Effector memory CD8-positive, alpha-beta T cell (primary cell): ENCODE data around the gene TTC33.
"Not testable (repeated sequence)": the region's sequence is repeated elsewhere in the genome, so short reads cannot be mapped to it uniquely, and the experiment has no call there.

Experiments used
- ATAC-seq: fragments of 150-1000 bp; cut with Tn5 transposase; replicated peaks from 2 replicates; pipeline ENCODE4 v1.10.0; 2021; ENCODE audit warnings: mild to moderate bottlenecking, moderate library complexity
- DNase-seq, 3 experiments: peaks; one replicate each; pipeline ENCODE4 v3.0.0; 2021
- H3K27ac Mint-ChIP-seq, 2 donors: one replicate each; pipeline ENCODE4 v1.8.0; 2022; ENCODE audit warnings: mild to moderate bottlenecking in 2 of 2, mixed read lengths in 2 of 2, moderate library complexity in 2 of 2
- H3K27me3 Mint-ChIP-seq, 2 donors: one replicate each; pipeline ENCODE4 v1.8.0; 2022; ENCODE audit warnings: mixed read lengths in 2 of 2
- H3K36me3 Mint-ChIP-seq: one replicate; pipeline ENCODE4 v1.8.0; 2022; ENCODE audit warnings: mild to moderate bottlenecking, moderate library complexity, mixed read lengths; ENCODE audit not compliant: insufficient read depth
- H3K4me1 Mint-ChIP-seq, 2 donors: one replicate each; pipeline ENCODE4 v1.8.0; 2022; ENCODE audit warnings: low read depth in 2 of 2, mixed read lengths in 2 of 2
- H3K4me3 Mint-ChIP-seq, 2 donors: one replicate each; pipeline ENCODE4 v1.8.0; 2022; ENCODE audit warnings: mild to moderate bottlenecking in 2 of 2, mixed read lengths in 2 of 2, moderate library complexity in 2 of 2
- H3K9me3 Mint-ChIP-seq, 2 donors: one replicate each; pipeline ENCODE4 v1.8.0; 2022; ENCODE audit warnings: mixed read lengths in 2 of 2

The TTC33 gene

DNA sequence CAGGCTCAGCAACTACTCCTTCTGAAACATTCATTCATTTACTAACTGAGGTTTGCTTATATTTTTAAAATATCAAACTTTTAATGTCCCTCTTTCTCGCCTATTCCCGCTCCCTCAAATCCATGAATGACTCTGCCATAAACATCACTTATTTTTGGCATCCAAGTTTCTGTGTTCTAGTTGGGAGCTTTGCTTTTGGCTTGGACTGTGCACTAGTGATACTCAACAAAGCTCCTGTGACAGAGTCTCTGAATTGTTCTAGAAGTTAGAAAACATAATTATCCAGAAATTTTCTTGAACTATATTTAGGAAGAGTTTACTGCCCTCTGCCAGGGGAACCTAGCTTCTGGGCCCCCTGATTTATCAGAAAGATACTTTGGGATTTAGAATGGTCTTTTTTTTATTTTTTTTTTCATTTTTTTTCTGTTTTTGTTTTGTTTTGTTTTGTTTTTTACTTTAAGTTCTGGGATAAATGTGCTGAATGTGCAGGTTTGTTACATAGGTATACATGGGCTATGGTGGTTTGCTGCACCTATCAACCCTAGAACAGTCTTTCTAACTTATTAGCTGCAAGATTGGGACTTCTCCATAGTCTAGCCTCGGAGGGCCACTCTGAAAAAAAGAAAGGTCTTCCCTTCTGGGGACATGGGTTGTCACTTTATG, 140.7 kb downstream of the TTC33 start:
- peaks cover 6 to 9% of the 10 kb centered on the region in 2 donors for H3K4me1 Mint-ChIP-seq
- H3K27ac Mint-ChIP-seq: peak overlapping the region in 1 of 2 donors; percentile 88
- H3K9me3 Mint-ChIP-seq: peaks cover 0 to 2% of the 10 kb centered on the region in 2 donors
- DNase-seq: no peak
- no peak for ATAC-seq
- peak overlapping the region; percentile 2 to 62 for H3K4me3 Mint-ChIP-seq
- no peaks in the 10 kb centered on the region for H3K27me3 Mint-ChIP-seq
- no peaks in the 10 kb centered on the region for H3K36me3 Mint-ChIP-seq

DNA sequence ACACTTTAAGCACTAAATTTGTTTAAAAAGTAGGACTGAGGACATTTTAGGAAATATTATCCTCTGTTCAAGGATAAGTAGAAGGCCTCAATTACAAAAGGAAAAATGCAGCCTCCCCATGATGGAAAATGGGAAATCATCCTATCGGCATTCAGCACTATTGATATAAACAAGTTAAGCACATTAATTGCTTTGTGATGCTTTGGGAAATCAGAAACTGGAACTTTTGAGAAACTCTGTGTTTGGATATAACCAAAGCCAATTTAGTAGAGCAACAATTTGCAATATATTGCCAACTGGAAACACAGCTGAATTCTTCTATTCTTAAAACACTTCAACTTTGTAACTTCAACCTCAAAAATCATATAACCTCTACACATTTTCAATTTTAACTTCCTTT, 141.3 kb downstream of the TTC33 start:
- no peak for DNase-seq
- peaks cover 6 to 9% of the 10 kb centered on the region in 2 donors for H3K4me1 Mint-ChIP-seq
- H3K36me3 Mint-ChIP-seq: no peaks in the 10 kb centered on the region
- H3K27ac Mint-ChIP-seq: peak overlapping the region in 1 of 2 donors; percentile 88
- no peak overlapping the region for H3K4me3 Mint-ChIP-seq
- H3K27me3 Mint-ChIP-seq: no peaks in the 10 kb centered on the region
- H3K9me3 Mint-ChIP-seq: peaks cover 0 to 2% of the 10 kb centered on the region in 2 donors
- no peak for ATAC-seq

DNA sequence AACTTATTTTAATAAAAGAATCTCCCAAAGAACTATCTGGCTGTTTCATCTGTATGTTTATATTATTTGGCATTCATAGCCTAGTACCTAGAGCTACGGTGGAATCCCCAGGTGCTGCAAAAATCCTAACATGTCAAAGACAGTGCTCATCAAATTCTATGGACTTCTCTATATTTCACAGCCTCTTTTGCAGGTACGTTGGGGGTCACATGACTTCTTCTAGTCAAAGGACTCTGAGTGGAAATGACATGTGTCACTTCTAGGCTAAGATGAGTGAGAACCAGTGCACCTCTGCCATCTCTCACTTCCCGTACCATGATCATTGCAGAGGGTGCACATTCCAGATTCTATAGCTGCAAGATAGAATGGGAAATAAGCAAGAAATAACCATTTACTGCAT, 148.6 kb downstream of the TTC33 start:
- Mint-ChIP-seq H3K27me3 (no peaks in the 10 kb centered on the region), H3K27ac (no peak overlapping the region)

DNA sequence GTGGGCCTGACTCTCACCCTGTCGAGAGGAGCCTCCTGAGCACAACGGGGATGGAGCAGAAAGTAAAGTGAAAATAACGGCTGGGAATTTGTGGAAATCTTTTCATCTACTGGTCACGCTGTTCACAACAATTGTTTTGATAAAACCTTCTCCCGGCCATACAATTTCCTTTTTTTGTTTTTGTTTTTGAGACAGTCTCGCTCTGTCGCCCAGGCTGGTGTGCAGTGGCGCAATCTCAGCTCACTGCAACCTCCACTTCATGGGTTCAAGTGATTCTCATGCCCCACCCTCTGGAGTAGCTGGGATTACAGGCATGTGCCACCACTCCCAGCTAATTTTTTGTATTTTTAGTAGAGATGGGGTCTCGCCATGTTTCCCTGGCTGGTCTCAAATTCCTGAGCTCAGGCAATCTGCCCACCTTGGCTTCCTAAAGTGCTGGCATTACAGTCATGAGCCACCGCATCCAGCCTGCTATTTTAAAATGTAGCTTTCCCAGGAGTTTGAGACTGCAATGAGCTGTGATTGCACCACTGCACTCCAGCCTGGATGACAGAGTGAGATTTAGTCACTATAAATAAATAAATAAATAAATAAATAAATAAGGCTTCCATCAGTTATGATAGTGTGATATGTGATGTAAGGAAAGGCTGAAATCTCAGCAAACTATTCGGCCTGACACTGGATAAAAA, 149.5 kb downstream of the TTC33 start:
- Mint-ChIP-seq H3K4me3 (peak overlapping the region; percentile 59 to 62), H3K36me3 (peaks cover 3% of the 10 kb centered on the region), H3K27me3 (no peaks in the 10 kb centered on the region), H3K9me3 (no peaks in the 10 kb centered on the region), H3K4me1 (peaks cover 20 to 32% of the 10 kb centered on the region in 2 donors), H3K27ac (peak overlapping the region; percentile 70 to 77)
- no peak for DNase-seq
- peak; percentile 22 for ATAC-seq

More for the DNA sequence above, 148.6 kb downstream of the TTC33 start:
- DNase-seq: no peak
- ATAC-seq: no peak
- peak overlapping the region; percentile 9 to 62 for H3K4me3 Mint-ChIP-seq
- no peaks in the 10 kb centered on the region for H3K9me3 Mint-ChIP-seq
- peaks cover 3% of the 10 kb centered on the region for H3K36me3 Mint-ChIP-seq
- peaks cover 19 to 32% of the 10 kb centered on the region in 2 donors for H3K4me1 Mint-ChIP-seq

DNA sequence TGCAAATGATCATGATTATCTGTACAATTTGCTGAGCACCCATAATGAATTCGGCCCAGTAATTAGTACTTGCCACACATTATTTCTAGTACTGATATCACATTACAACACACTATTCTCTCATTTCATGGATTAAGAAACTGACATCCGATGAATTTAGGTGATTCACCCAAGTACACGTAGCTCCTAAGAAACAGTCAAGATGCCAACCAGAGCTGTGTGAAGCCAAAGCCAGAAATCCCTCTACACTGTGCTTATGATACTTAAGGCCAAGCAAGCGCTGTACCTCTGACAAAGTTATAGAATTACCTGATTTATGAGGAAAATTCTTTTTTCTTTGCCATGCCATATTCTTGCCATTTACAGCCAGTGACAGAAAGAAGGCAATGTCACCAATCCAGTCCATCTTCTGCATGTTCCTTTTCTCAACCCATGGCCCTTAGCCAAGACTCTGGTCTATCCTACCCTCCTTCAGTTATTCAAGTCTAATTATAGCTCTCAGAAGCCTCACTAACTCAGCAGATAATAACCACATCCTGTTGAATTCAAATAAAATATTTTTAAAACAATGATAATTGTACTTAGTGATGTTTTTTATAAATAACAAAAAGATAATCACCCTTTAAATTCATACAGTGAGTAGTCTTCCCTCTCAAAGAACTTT, 150.3 kb downstream of the TTC33 start:
- peak overlapping the region; percentile 70 to 77 for H3K27ac Mint-ChIP-seq
- peak overlapping the region; percentile 59 to 62 for H3K4me3 Mint-ChIP-seq
- no peaks in the 10 kb centered on the region for H3K27me3 Mint-ChIP-seq
- ATAC-seq (peak; percentile 84), DNase-seq (peak in 1 of 3 experiments; percentile 22)
- H3K36me3 Mint-ChIP-seq: peaks cover 3% of the 10 kb centered on the region
- peaks cover 20 to 32% of the 10 kb centered on the region in 2 donors for H3K4me1 Mint-ChIP-seq
- no peaks in the 10 kb centered on the region for H3K9me3 Mint-ChIP-seq

DNA sequence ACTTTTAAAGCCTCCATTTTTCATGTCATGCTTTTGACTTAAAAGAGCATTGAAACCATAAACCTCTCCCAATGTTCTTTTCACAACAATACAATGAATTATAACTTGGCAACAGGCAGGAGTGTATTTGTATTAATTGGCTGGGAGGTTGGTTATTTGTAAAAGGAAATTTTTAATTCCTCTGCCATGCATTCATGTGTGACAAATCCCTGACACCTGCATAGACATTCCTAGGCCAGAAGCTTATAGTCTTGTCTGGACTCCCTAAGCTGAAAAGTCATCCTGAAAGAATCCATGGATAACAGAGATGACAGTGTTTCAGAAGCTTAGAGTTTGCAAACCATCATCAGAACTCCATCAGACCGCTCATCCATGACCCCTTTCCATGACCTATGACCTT, 152.4 kb downstream of the TTC33 start:
- H3K4me3 Mint-ChIP-seq: no peak overlapping the region

DNA sequence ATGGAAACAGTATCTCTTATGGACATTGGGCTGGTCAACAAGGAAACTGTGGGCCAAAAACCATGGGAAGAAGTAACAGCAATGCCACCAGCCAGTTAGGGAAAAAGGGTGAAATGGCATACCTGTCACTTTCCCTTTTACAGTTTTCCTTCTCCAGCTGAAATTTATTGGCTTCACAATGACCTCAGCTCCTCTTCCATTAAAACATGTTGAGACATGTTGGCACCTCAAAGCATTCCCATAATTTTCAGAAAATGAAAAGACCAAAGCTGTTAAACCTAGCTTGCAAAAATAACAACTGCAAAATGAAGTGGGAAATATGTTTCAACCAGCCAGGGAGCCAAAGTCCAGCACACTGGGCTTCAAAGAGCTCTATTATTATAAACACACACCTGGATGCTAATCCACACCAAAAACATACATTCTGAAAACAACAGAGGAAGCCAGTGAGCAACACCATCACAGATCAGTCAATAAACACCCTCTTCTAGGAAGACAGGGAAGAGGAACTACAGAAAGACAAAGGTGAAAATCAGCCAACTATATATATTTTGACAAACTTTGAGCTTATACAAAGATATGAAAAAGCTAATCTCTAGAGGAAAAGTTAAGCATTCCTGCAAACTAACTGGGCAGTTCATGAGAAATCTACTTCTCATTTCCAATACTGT, 154.4 kb downstream of the TTC33 start:
- Mint-ChIP-seq H3K27ac (no peak overlapping the region), H3K4me1 (peaks cover 19 to 29% of the 10 kb centered on the region in 2 donors), H3K36me3 (peaks cover 3% of the 10 kb centered on the region), H3K4me3 (no peak overlapping the region), H3K9me3 (no peaks in the 10 kb centered on the region), H3K27me3 (no peaks in the 10 kb centered on the region)
- ATAC-seq (no peak), DNase-seq (no peak)

More for the DNA sequence above, 152.4 kb downstream of the TTC33 start:
- ATAC-seq (no peak), DNase-seq (no peak)
- Mint-ChIP-seq H3K36me3 (peaks cover 3% of the 10 kb centered on the region), H3K27me3 (no peaks in the 10 kb centered on the region), H3K9me3 (no peaks in the 10 kb centered on the region), H3K4me1 (peaks cover 22 to 42% of the 10 kb centered on the region in 2 donors), H3K27ac (no peak overlapping the region)

DNA sequence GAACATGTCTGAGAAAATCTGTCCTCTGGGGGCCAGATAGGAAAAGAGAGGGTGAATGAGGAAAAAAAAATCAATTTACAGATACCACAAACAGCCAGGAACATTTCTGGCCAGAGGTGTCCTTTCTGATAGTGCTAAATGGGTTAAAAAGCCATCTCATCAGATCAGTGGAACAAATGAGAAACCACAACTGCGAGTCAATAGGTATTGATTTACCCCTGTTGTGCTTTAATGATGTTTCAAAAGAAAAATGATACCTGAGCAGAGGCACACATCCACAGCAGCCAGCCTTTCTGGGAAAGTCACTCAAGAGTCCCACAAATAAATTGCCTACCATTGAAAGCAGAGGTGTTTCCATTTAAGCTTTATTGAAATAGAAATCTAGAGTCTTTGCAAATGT, 155.4 kb downstream of the TTC33 start:
- Mint-ChIP-seq H3K9me3 (no peaks in the 10 kb centered on the region), H3K36me3 (peaks cover 3% of the 10 kb centered on the region), H3K4me1 (peaks cover 11 to 20% of the 10 kb centered on the region in 2 donors), H3K27ac (no peak overlapping the region), H3K27me3 (no peaks in the 10 kb centered on the region), H3K4me3 (no peak overlapping the region)
- DNase-seq (no peak), ATAC-seq (no peak)

DNA sequence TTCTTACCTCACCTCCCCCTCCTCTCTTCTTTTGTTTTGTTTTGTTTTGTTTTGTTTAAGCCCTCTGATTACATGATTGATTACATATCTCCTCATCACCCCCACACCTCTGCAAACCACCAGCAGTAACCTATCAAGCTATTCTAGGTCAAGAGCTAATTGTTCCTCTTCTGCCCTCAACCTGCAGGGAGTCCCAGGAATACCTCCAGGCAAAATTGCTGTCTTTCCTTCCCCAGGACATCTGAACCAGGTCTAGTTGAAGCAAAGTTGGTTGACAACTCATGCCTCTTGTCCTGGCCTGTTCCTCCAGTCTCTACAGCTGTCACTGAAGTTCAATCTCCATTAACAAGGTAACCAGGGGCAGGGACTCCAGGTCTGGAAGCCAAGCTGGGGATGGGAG, 156.1 kb downstream of the TTC33 start:
- Mint-ChIP-seq H3K9me3 (no peaks in the 10 kb centered on the region), H3K4me3 (no peak overlapping the region), H3K4me1 (peaks cover 10 to 19% of the 10 kb centered on the region in 2 donors), H3K27me3 (no peaks in the 10 kb centered on the region), H3K36me3 (no peaks in the 10 kb centered on the region), H3K27ac (peak overlapping the region in 1 of 2 donors; percentile 20)
- no peak for DNase-seq
- ATAC-seq: no peak

DNA sequence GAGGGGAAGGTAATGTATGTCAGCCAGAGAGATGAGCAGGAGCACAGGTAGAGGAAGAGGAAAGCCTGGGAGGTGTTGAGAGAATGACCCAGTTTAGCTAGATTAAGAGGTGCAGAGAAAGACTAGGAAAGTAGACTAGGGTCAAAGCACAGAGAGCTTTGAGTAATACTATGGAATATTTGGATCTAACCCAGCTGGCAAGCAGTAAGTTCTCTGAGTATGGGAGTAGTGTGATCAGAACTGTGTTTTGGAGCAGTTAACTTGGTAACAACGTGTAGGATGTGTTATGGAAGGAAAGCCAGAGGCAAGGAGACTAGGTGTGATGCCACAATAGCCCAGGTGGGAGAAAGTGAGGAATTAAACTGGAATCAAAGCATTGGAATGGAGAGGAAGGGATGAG, 160.9 kb downstream of the TTC33 start:
- ATAC-seq: no peak
- no peak for DNase-seq
- no peak overlapping the region for H3K4me3 Mint-ChIP-seq
- H3K36me3 Mint-ChIP-seq: no peaks in the 10 kb centered on the region
- H3K27me3 Mint-ChIP-seq: no peaks in the 10 kb centered on the region
- H3K9me3 Mint-ChIP-seq: no peaks in the 10 kb centered on the region
- H3K4me1 Mint-ChIP-seq: peaks cover 17 to 24% of the 10 kb centered on the region in 2 donors
- no peak overlapping the region for H3K27ac Mint-ChIP-seq

DNA sequence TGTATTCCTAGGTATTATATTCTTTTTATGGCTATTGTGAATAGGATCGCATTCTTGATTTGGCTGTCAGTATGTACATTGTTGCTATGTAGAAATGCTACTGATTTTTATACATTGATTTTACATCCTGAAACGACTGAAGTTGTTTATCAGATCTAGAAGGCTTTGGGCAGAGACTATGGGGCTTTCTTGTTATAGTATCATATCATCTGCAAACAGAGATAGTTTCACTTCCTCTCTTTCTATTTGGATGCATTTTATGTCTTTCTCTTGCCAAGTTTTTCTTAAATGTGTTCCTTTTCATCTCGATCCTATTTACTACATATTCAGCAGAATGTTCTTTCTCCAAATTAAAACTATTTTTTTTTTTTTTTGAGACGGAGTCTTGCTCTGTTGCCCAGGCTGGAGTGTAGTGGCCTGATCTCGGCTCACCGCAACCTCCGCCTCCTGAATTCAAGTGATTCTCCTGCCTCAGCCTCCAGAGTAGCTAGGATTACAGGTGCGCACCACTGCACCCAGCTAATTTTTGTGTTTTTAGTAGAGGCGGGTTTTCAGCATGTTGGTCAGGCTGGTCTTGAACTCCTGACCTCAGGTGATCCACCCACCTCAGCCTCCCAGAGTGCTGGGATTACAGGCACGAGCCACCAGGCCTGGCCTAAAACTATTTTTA, 163.9 kb downstream of the TTC33 start:
- ATAC-seq, H3K27me3 Mint-ChIP-seq, H3K36me3 Mint-ChIP-seq, H3K9me3 Mint-ChIP-seq, DNase-seq, H3K4me3 Mint-ChIP-seq, H3K27ac Mint-ChIP-seq: not testable (repeated sequence)
- peaks cover 12 to 19% of the 10 kb centered on the region in 2 donors for H3K4me1 Mint-ChIP-seq

DNA sequence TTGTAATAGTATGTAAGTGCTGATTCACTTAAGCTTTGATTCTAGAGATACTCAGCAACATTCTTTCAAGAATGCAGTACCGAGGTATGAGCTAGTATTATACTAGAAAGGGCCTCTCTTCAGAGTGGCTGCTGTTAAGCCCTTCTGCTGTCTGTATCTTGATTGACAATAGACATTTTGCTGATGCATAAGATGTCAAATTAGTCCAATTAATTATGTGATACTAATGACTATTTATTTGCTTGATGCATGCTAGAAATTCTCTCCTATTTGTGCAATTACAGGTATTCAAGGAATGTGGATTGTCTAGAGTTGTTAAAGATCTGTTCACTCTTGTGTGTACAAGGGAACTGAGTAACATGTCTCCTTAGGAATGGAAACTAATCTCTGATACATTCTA, 168.4 kb downstream of the TTC33 start:
- no peak for ATAC-seq
- no peak overlapping the region for H3K27ac Mint-ChIP-seq
- H3K27me3 Mint-ChIP-seq: no peaks in the 10 kb centered on the region
- no peaks in the 10 kb centered on the region for H3K9me3 Mint-ChIP-seq
- peaks cover 7 to 12% of the 10 kb centered on the region in 2 donors for H3K4me1 Mint-ChIP-seq
- H3K4me3 Mint-ChIP-seq: no peak overlapping the region
- H3K36me3 Mint-ChIP-seq: no peaks in the 10 kb centered on the region
- DNase-seq: no peak
